HG03066 (cell line): ENCODE results near the gene SERPINE1.

Source experiments
- ATAC-seq: cut with Tn5 transposase; IDR thresholded peaks from one replicate; pipeline ENCODE4 v1.9.1; 2021; ENCODE audit warnings: low read depth; ENCODE audit not compliant: unreplicated experiment

The SERPINE1 gene

GRCh38 chr7:101185258-101185839, 58.4 kb downstream of the SERPINE1 start:
- ATAC-seq, result no peak

- ATAC-seq, result no peak
Observed at GRCh38 chr7:101186194-101186593, 59.3 kb downstream of the SERPINE1 start.

GRCh38 chr7:101186844-101187428, 60.0 kb downstream of the SERPINE1 start:
- ATAC-seq, result no peak
